AG04449 (cell line): ENCODE results near the gene REXO2.

Experiments
- CTCF ChIA-PET: fragments of 350-600 bp; formaldehyde crosslinking; extraction: SDS; loops from one replicate; lab custom pipeline; 2021; ENCODE audit warnings: antibody characterized with exemption; lab: Yijun Ruan, JAX
- POLR2A ChIA-PET: fragments of 400-600, 350-600 bp; formaldehyde crosslinking; extraction: SDS; loops from one replicate; lab custom pipeline; 2020; ENCODE audit warnings: antibody characterized with exemption, inconsistent platforms; lab: Yijun Ruan, JAX
- DNase-seq: peaks from one replicate; pipeline ENCODE4 v3.0.0-alpha.2; 2010; ENCODE audit warnings: low read depth, low spot score
- H3K4me3 ChIP-seq: 2 replicates; pipeline ENCODE4 v1.5.1; 2011; ENCODE audit warnings: low read depth, mild to moderate bottlenecking, control low read depth, low read length
- CTCF ChIP-seq: IDR thresholded peaks from one replicate; pipeline ENCODE4 v1.5.1; 2011; ENCODE audit warnings: mild to moderate bottlenecking, moderate library complexity, low read length, control low read depth, inconsistent platforms; ENCODE audit not compliant: insufficient read depth; ENCODE audit errors: missing control alignments

Gene REXO2

GRCh38 chr11:114398303-114398920, 40.9 kb upstream of the REXO2 start:
- no peak for TF ChIP-seq CTCF
- POLR2A ChIA-PET, result interaction anchor here (0.6 to 1.3 kb wide), 2 partner anchors 21 to 83 kb away, joined by 3 to 8 read pairs; no protein-coding TSS in a partner anchor
- H3K4me3 ChIP-seq, result no peak overlapping the region
- DNase-seq, result no peak
- CTCF ChIA-PET, result interaction anchor here (1.3 to 4.0 kb wide), 4 partner anchors 13 to 50 kb away, joined by 3 to 15 read pairs (median 6); no protein-coding TSS in a partner anchor

- CTCF ChIA-PET, result interaction anchor here (1.3 to 1.4 kb wide), 2 partner anchors 12 to 53 kb away, joined by 3 to 6 read pairs; no protein-coding TSS in a partner anchor
- TF ChIP-seq CTCF, result no peak
- no peak for DNase-seq
- H3K4me3 ChIP-seq, result peak overlapping the region; percentile 70
- POLR2A ChIA-PET, result no interaction called here
Observed at GRCh38 chr11:114399490-114400215, 39.6 kb upstream of the REXO2 start.

GRCh38 chr11:114400216-114400914, 38.9 kb upstream of the REXO2 start, which contains the start of the genes C11orf71 and RBM7:
Gene C11orf71, minus strand, starts transcription at chr11:114400511. Its CDS starts 180 bp downstream, at chr11:114400331.
Gene RBM7, plus strand, starts transcription at chr11:114400666. Its CDS starts 6 bp downstream, at chr11:114400672.
- DNase-seq, result peak; percentile 95
- no peak for TF ChIP-seq CTCF
- CTCF ChIA-PET, result interaction anchor here (0.9 to 1.4 kb wide), 3 partner anchors 19 to 54 kb away, joined by 3 to 6 read pairs (median 3); no protein-coding TSS in a partner anchor
- POLR2A ChIA-PET, result interaction anchor here (1.0 kb wide), 1 partner anchor 105 kb away, joined by 5 read pairs; the partner anchor contains the start of gene NNMT
- H3K4me3 ChIP-seq, result peak within 1 kb of the TSS; percentile 70

- no peak for DNase-seq
- POLR2A ChIA-PET, result interaction anchor here (1.0 kb wide), 1 partner anchor 105 kb away, joined by 5 read pairs; the partner anchor contains the start of gene NNMT
- CTCF ChIA-PET, result interaction anchor here (0.9 to 1.0 kb wide), 2 partner anchors 19 to 42 kb away, joined by 3 read pairs; no protein-coding TSS in a partner anchor
- no peak for TF ChIP-seq CTCF
- H3K4me3 ChIP-seq, result peak overlapping the region; percentile 70
Observed at GRCh38 chr11:114400915-114401223, 38.4 kb upstream of the REXO2 start.

- DNase-seq, result no peak
- ChIA-PET CTCF (interaction anchor here (1.0 to 1.1 kb wide), 3 partner anchors 53 to 120 kb away, joined by 3 to 9 read pairs (median 4); no protein-coding TSS in a partner anchor), POLR2A (no interaction called here)
- peak overlapping the region; percentile 70 for H3K4me3 ChIP-seq
- TF ChIP-seq CTCF, result no peak
Observed at GRCh38 chr11:114401311-114401710, 38.0 kb upstream of the REXO2 start.
